NCI-H187 (cell line): Measurements from ENCODE around the gene MRPL55.

ENCODE experiments used
- DNase-seq, 2 experiments: peaks; one replicate each; lab custom pipeline; 2025; lab: John Stamatoyannopoulos, UW

The MRPL55 gene

GRCh38 chr1:228068359-228068758, 40.7 kb downstream of the MRPL55 start:
- no peak for DNase-seq

DNA sequence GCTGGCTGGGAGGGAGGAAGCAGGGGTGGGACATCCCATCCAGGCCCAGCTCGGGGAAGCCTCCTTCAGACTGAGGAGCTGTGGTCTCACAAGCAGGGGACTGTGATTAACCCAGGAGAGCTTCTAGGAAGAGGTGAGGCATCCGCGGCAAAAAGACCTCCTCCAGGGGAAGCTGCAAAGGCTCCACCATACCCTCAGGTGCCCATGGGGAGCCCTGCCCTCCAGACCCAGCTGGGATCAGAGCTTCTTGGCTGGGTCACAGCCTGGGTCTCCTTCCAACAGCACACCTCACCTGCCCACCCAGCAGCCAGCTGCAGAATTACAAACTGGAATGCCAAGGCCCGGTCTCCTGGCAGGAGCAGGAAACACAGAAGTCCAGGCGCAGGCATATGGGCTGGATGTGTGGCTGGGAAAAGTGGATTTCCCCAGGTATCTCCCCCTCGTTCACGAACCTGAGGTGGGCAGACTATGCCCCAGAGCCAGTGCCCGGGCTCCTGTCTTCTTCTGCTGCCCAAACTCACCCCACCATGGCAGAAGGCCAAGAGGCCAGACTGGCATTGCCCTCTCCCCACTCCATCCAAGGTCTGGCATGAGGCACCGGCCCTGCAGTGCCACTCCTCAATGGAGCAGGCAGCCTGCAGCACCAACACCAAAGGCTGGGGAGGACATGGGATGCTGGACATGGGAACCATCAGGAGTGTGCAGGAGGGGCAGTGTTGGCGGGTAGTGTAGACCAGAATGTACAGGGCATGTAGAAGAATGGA, 42.0 kb downstream of the MRPL55 start:
- no peak for DNase-seq

DNA sequence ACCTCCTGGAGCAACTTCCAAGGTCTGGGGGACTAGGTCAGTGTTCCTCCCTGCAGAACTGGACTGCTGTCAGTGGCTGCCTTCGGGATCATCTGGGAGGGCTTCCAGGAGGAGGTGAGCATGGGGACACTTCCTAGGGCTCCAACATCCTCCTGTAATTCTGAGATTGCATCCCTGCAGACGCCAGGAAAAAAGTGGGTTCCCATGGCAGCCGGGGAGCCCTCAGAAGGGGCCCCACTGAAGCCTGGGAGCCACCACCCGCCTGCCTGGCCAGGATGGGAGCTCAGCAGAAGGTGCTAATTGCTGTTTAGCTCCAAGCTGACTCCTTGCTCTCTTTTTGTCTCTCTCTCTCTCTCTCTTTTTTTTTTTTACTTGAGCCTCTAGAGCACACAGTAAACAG, 42.7 kb downstream of the MRPL55 start:
- no peak for DNase-seq

DNA sequence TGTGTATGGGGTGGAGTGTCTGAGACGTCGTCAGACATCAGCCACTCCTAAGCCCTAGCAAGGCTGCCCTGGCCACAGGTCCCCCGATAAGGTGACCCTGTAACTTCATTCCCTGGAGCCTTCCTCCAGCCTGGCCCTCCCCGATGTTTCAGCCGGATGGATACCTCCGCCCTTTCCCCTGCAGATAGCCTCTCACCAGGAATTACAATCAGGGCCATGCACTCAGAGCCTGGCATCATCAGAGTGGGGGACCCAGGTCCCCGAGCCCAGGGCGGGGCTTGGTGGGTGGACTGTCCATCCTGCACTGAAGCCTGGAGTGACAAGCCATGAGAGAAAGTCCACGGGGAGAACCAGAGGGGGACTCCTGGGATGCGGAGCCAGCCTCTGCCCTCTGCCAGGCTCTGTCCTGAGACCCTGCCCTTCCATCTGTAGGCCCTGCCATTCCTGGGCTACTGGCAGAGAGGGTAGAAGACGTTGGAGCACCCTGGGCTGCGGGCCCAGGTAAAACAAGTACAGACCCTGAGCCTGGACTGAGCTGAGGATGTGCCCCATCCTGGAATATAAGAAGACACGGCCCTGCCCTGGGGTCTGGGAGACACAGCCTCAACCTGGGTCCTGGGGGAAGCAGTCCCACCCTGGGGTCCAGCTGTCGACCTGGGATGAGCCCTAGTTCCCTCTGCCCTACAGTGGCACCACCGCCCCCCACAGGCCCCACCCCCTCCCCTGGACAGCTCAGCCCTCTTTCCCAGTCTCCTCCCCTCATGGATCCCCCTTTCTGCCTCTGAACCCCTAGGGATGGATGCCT, 43.4 kb downstream of the MRPL55 start:
- no peak for DNase-seq

- no peak for DNase-seq
Observed at GRCh38 chr1:228064741-228065542, 44.2 kb downstream of the MRPL55 start.

- no peak for DNase-seq
Observed at GRCh38 chr1:228064296-228064695, 44.8 kb downstream of the MRPL55 start.

DNA sequence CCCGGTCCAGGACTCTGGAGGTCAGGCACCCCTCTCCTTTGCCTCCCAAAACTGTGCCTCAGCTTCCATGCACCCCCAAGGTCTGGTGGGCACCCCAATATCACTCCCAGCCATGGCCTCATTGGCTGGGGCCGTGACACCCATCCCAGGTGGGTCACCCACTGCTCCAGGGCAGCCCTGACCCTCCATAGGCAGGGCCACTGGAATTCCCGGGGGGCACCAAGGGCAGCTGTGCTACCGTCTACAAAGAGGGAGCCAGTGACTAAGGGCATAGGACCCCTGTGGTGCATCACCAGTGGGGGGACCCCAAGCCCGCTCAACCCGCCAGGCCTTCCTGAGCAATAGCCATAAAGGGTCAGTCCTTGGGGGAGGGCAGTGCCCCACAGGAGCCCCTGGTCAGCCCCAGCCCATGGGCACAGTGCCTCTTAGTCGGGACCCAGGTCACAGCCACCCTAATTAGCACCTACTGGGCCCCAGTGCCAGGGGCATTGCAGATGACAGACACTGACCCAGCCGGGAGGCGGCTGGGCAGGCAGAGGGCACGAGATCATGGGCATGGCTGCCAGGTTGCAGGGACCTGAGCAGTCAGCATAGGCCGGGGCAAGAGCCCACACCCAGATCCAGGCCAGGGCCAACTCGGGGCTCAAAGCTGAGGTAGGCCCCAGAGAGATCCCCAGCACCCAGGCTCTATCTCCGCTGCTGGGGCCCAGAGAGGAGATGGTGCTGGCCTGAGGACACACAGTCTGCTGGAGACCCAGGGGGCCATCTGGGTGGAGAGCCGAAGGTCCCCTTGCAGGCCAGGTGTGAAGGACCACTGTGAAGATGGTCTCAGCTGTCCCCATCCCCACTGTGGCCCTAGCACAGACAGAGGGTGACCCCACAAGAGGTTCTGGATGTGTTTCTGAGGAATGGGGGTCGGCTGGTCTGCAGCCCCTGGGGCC, 45.6 kb downstream of the MRPL55 start:
- DNase-seq, result no peak

DNA sequence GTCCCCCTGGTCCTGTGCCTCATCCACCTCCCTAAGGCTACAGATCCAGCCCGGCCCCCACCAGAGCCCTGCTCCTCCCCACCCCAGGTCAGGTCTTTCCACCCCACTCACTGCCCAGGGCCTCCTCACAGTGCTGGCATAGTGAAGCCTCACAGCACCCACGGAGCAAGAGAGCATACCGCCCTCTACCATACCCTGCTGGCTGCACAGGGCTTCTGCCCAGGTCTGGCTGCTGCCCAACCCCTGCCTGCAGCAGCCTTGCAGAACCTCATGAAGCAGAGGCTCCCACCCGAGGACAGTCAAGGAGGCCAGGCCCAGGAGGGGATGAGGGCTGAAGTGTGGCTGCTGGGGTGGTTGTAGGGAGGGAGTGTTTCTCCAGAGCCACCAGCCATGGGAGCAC, 46.3 kb downstream of the MRPL55 start:
- DNase-seq, result no peak

- DNase-seq, result no peak
Observed at GRCh38 chr1:228062085-228062791, 46.9 kb downstream of the MRPL55 start.

DNA sequence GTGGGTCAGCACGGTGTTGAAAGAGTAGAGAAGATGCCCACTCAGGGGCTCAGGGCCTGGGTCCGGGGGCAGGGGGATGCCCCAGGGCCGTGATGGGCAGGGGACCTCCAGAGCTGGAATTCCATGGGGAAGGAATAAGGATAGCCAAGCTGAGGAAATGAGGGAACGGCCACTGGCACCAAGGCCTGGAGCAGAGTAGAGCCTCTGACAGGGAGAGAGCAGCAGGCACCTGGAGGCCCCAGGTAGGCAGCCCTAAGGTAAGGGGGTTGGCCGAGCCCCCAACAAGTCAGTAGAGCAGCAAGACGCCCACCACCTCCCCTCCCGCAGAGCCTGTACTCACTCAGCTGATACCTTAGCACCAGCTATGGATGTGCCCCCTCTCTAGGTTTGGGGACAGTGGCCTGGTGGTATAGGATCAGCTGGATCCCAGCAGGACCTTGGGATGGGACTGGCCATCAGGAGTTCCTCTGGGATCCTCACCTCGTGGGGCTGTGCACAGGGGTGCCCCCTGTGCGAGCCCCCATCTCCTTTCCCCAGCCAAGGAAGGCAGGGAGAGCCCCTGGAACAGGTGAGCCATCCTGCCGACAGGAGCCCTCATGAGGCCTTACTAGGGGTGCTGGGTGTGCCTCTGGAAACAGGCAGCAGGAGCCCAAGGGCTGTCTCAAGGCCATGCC, 47.6 kb downstream of the MRPL55 start:
- no peak for DNase-seq

GRCh38 chr1:228060458-228061190, 48.5 kb downstream of the MRPL55 start:
- DNase-seq, result no peak

GRCh38 chr1:228059634-228060457, 49.3 kb downstream of the MRPL55 start:
- peak; percentile 79 to 80 for DNase-seq

GRCh38 chr1:228058949-228059633, 50.0 kb downstream of the MRPL55 start:
- DNase-seq, result no peak

- DNase-seq, result no peak
Observed at GRCh38 chr1:228058172-228058948, 50.7 kb downstream of the MRPL55 start.
